ENCODE measurements around the gene ENKD1. TPM values are rescaled to one million over a fixed set of nuclear protein-coding genes. Genes with fewer than 3 reads are reported as not detected.

ENKD1 gene
- total RNA-seq, 1 experiment from 2014 or later: 11.9 TPM

GRCh38 chr16:67660564-67661028, 6.0 kb downstream of the ENKD1 start, which contains the start of gene PARD6A (continued):
- TF ChIP-seq ZNF219 (CRISPR knock-in tag; IDR thresholded peaks at IDR 0.05; ENCODE audit: borderline replicate concordance): no peak
- peak; percentile 48; the same call in 1 of the 2 replicates for TF ChIP-seq NFYB (CRISPR knock-in tag; conservative IDR thresholded peaks at IDR 0.05; ENCODE audit: low read depth)
- TF ChIP-seq CREM (CRISPR knock-in tag; IDR thresholded peaks at IDR 0.05): peak; percentile 94
- TF ChIP-seq GABPB1 (CRISPR knock-in tag; IDR thresholded peaks at IDR 0.05): peak; percentile 91
- peak; percentile 20; the same call in 1 of the 2 replicates for TF ChIP-seq ETV6 (CRISPR knock-in tag; IDR thresholded peaks at IDR 0.05)
- TF ChIP-seq, protein P1, sequence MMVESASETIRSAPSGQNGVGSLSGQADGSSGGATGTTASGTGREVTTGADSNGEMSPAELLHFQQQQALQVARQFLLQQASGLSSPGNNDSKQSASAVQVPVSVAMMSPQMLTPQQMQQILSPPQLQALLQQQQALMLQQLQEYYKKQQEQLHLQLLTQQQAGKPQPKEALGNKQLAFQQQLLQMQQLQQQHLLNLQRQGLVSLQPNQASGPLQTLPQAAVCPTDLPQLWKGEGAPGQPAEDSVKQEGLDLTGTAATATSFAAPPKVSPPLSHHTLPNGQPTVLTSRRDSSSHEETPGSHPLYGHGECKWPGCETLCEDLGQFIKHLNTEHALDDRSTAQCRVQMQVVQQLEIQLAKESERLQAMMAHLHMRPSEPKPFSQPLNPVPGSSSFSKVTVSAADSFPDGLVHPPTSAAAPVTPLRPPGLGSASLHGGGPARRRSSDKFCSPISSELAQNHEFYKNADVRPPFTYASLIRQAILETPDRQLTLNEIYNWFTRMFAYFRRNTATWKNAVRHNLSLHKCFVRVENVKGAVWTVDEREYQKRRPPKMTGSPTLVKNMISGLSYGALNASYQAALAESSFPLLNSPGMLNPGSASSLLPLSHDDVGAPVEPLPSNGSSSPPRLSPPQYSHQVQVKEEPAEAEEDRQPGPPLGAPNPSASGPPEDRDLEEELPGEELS (CRISPR knock-in tag; IDR thresholded peaks at IDR 0.05): peak; percentile 86; the same call in 1 of the 2 replicates
- TF ChIP-seq ATF2 (CRISPR knock-in tag; IDR thresholded peaks at IDR 0.05; ENCODE audit: borderline replicate concordance, low read depth): no peak
- no peak for TF ChIP-seq SOX15 (CRISPR knock-in tag; IDR thresholded peaks at IDR 0.05)
- no peak for TF ChIP-seq RORB (CRISPR knock-in tag; IDR thresholded peaks at IDR 0.05)
- no peak for TF ChIP-seq TCF7 (CRISPR knock-in tag; IDR thresholded peaks at IDR 0.05; ENCODE audit: low read depth)
- TF ChIP-seq ZNF232 (CRISPR knock-in tag; IDR thresholded peaks at IDR 0.05): no peak
- no peak for TF ChIP-seq AFF4 (CRISPR knock-in tag; IDR thresholded peaks at IDR 0.05; ENCODE audit: borderline replicate concordance)
- TF ChIP-seq ZNF423 (CRISPR knock-in tag; IDR thresholded peaks at IDR 0.05): no peak
- no peak for TF ChIP-seq EMX1 (CRISPR knock-in tag; IDR thresholded peaks at IDR 0.05)
- TF ChIP-seq ZMAT4 (CRISPR knock-in tag; IDR thresholded peaks at IDR 0.05): no peak
- TF ChIP-seq, protein P2, sequence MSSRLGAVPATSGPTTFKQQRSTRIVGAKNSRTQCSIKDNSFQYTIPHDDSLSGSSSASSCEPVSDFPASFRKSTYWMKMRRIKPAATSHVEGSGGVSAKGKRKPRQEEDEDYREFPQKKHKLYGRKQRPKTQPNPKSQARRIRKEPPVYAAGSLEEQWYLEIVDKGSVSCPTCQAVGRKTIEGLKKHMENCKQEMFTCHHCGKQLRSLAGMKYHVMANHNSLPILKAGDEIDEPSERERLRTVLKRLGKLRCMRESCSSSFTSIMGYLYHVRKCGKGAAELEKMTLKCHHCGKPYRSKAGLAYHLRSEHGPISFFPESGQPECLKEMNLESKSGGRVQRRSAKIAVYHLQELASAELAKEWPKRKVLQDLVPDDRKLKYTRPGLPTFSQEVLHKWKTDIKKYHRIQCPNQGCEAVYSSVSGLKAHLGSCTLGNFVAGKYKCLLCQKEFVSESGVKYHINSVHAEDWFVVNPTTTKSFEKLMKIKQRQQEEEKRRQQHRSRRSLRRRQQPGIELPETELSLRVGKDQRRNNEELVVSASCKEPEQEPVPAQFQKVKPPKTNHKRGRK (CRISPR knock-in tag; IDR thresholded peaks at IDR 0.05; ENCODE audit: borderline replicate concordance): no peak

Measured in WTC11 (cell line).